ENCODE results near the gene WWOX.

The WWOX gene

GRCh38 chr16:79100447-79100846 is 1001.0 kb downstream of the WWOX start:
- DNase-seq (ENCODE audit: low read depth) = no peak

- DNase-seq (ENCODE audit: low read depth) = no peak
These were observed 1002.0 kb downstream of the WWOX start for GRCh38 chr16:79101491-79101890.

GRCh38 chr16:79104567-79104966 is 1005.1 kb downstream of the WWOX start:
- DNase-seq (ENCODE audit: low read depth) = no peak

GRCh38 chr16:79107301-79107700 is 1007.8 kb downstream of the WWOX start:
- no peak for DNase-seq (ENCODE audit: low read depth)

- DNase-seq (ENCODE audit: low read depth) = no peak
These were observed 1010.3 kb downstream of the WWOX start for GRCh38 chr16:79109771-79110170.

GRCh38 chr16:79110242-79110641 is 1010.8 kb downstream of the WWOX start:
- DNase-seq (ENCODE audit: low read depth) = no peak

- DNase-seq (ENCODE audit: low read depth) = no peak
These were observed 1011.5 kb downstream of the WWOX start for GRCh38 chr16:79110953-79111352.

GRCh38 chr16:79112462-79112861 is 1013.0 kb downstream of the WWOX start:
- DNase-seq (ENCODE audit: low read depth) = no peak

- no peak for DNase-seq (ENCODE audit: low read depth)
These were observed 1014.4 kb downstream of the WWOX start for GRCh38 chr16:79113826-79114225.

- no peak for DNase-seq (ENCODE audit: low read depth)
These were observed 1015.3 kb downstream of the WWOX start for GRCh38 chr16:79114759-79115158.

GRCh38 chr16:79121906-79122305 is 1022.5 kb downstream of the WWOX start:
- no peak for DNase-seq (ENCODE audit: low read depth)

- no peak for DNase-seq (ENCODE audit: low read depth)
These were observed 1022.9 kb downstream of the WWOX start for GRCh38 chr16:79122343-79122742.

GRCh38 chr16:79124016-79124756 is 1024.7 kb downstream of the WWOX start:
- DNase-seq (ENCODE audit: low read depth) = no peak

- no peak for DNase-seq (ENCODE audit: low read depth)
These were observed 1028.3 kb downstream of the WWOX start for GRCh38 chr16:79127766-79128165.

GRCh38 chr16:79128706-79129105 is 1029.3 kb downstream of the WWOX start:
- DNase-seq (ENCODE audit: low read depth) = no peak

GRCh38 chr16:79130616-79131015 is 1031.2 kb downstream of the WWOX start:
- no peak for DNase-seq (ENCODE audit: low read depth)

GRCh38 chr16:79131321-79132075 is 1032.0 kb downstream of the WWOX start:
- DNase-seq (ENCODE audit: low read depth) = no peak

- DNase-seq (ENCODE audit: low read depth) = no peak
These were observed 1033.2 kb downstream of the WWOX start for GRCh38 chr16:79132701-79133100.

GRCh38 chr16:79134300-79134699 is 1034.8 kb downstream of the WWOX start:
- DNase-seq (ENCODE audit: low read depth) = no peak

GRCh38 chr16:79136955-79137354 is 1037.5 kb downstream of the WWOX start:
- DNase-seq (ENCODE audit: low read depth) = no peak

- no peak for DNase-seq (ENCODE audit: low read depth)
These were observed 1038.0 kb downstream of the WWOX start for GRCh38 chr16:79137426-79137939.

- DNase-seq (ENCODE audit: low read depth) = no peak
These were observed 1040.3 kb downstream of the WWOX start for GRCh38 chr16:79139799-79140198.

GRCh38 chr16:79143026-79143425 is 1043.6 kb downstream of the WWOX start:
- no peak for DNase-seq (ENCODE audit: low read depth)

All from activated T-helper 1 cell treated with Interleukin-2 at 50 U/mL for 16 hours (primary cell).